H9 (cell line): ENCODE data around the gene DALRD3. TPM values are rescaled to one million over a fixed set of nuclear protein-coding genes. Genes with fewer than 3 reads are reported as not detected.

Experiments
- DNase-seq: peaks from one replicate; pipeline ENCODE4 v3.0.0-alpha.2; 2017
- H2AFZ ChIP-seq: one replicate; pipeline ENCODE4 v1.6.1; 2013; ENCODE audit warnings: mild to moderate bottlenecking, low read length, control low read depth, moderate library complexity
- H2AK5ac ChIP-seq: 2 replicates; pipeline ENCODE4 v1.6.1; 2013; ENCODE audit warnings: low read length, control low read depth, mixed read lengths; ENCODE audit not compliant: insufficient read length
- H2BK120ac ChIP-seq: one replicate; pipeline ENCODE4 v1.6.1; 2013; ENCODE audit warnings: low read depth, mild to moderate bottlenecking, low read length, control low read depth, inconsistent platforms; ENCODE audit not compliant: poor library complexity, severe bottlenecking
- H2BK12ac ChIP-seq: 2 replicates; pipeline ENCODE4 v1.6.1; 2013; ENCODE audit warnings: low read length, control low read depth, mixed read lengths, low read depth; ENCODE audit not compliant: insufficient read length
- H2BK15ac ChIP-seq: 2 replicates; pipeline ENCODE4 v1.6.1; 2013; ENCODE audit warnings: low read depth, low read length, control low read depth
- H2BK20ac ChIP-seq: one replicate; pipeline ENCODE4 v1.6.1; 2013; ENCODE audit warnings: low read depth, mild to moderate bottlenecking, low read length, control low read depth, inconsistent platforms; ENCODE audit not compliant: poor library complexity, severe bottlenecking
- H2BK5ac ChIP-seq: 2 replicates; pipeline ENCODE4 v1.6.1; 2013; ENCODE audit warnings: low read length, control low read depth, mixed read lengths; ENCODE audit not compliant: insufficient read length
- H3K14ac ChIP-seq: 2 replicates; pipeline ENCODE4 v1.6.1; 2013; ENCODE audit warnings: low read length, control low read depth; ENCODE audit not compliant: insufficient read depth
- H3K18ac ChIP-seq: 2 replicates; pipeline ENCODE4 v1.6.1; 2013; ENCODE audit warnings: low read depth, mild to moderate bottlenecking, mixed read lengths, low read length, control low read depth; ENCODE audit not compliant: insufficient read length
- H3K23ac ChIP-seq: 2 replicates; pipeline ENCODE4 v1.6.1; 2013; ENCODE audit warnings: low read length, control low read depth, mixed read lengths, low read depth; ENCODE audit not compliant: insufficient read length
- H3K23me2 ChIP-seq: 2 replicates; pipeline ENCODE4 v1.6.1; 2013; ENCODE audit warnings: low read depth, mild to moderate bottlenecking, mixed read lengths, low read length, control low read depth; ENCODE audit not compliant: insufficient read length, poor library complexity, severe bottlenecking
- H3K27ac ChIP-seq: 2 replicates; pipeline ENCODE4 v1.5.1; 2013; ENCODE audit warnings: low read length, control low read depth, mixed read lengths, low read depth; ENCODE audit not compliant: insufficient read length
- H3K27me3 ChIP-seq: 2 replicates; pipeline ENCODE4 v1.6.1; 2013; ENCODE audit warnings: low read length, control low read depth, inconsistent platforms; ENCODE audit not compliant: insufficient read depth
- H3K4ac ChIP-seq: 2 replicates; pipeline ENCODE4 v1.6.1; 2013; ENCODE audit warnings: low read depth, mild to moderate bottlenecking, control low read depth, inconsistent platforms, low read length, moderate library complexity
- H3K4me1 ChIP-seq: 2 replicates; pipeline ENCODE4 v1.6.1; 2013; ENCODE audit warnings: low read length, control low read depth, inconsistent platforms; ENCODE audit not compliant: insufficient read depth
- H3K4me2 ChIP-seq: 2 replicates; pipeline ENCODE4 v1.6.1; 2013; ENCODE audit warnings: low read length, control low read depth, mixed read lengths; ENCODE audit not compliant: insufficient read length, insufficient read depth
- H3K56ac ChIP-seq: 2 replicates; pipeline ENCODE4 v1.6.1; 2013; ENCODE audit warnings: low read depth, mild to moderate bottlenecking, mixed read lengths, low read length, control low read depth; ENCODE audit not compliant: insufficient read length
- H3K79me1 ChIP-seq: 2 replicates; pipeline ENCODE4 v1.6.1; 2013; ENCODE audit warnings: low read depth, mild to moderate bottlenecking, moderate library complexity, low read length, control low read depth, inconsistent platforms; ENCODE audit not compliant: insufficient read depth, poor library complexity, severe bottlenecking
- H3K79me2 ChIP-seq: 2 replicates; pipeline ENCODE4 v1.6.1; 2013; ENCODE audit warnings: low read length, control low read depth, inconsistent platforms; ENCODE audit not compliant: insufficient read depth
- H3K9ac ChIP-seq: 2 replicates; pipeline ENCODE4 v1.6.1; 2013; ENCODE audit warnings: low read length, control low read depth, mixed read lengths; ENCODE audit not compliant: insufficient read length; ENCODE audit errors: extremely low read depth
- H3K9me3 ChIP-seq: one replicate; pipeline ENCODE4 v1.6.1; 2013; ENCODE audit warnings: low read depth, low read length, inconsistent platforms; ENCODE audit not compliant: control insufficient read depth
- H3T11ph ChIP-seq: one replicate; pipeline ENCODE4 v1.6.1; 2013; ENCODE audit warnings: mild to moderate bottlenecking, low read length, control low read depth, inconsistent platforms
- H4K20me1 ChIP-seq: one replicate; pipeline ENCODE4 v1.6.1; 2013; ENCODE audit not compliant: control insufficient read depth, insufficient read length, insufficient read depth
- H4K5ac ChIP-seq: 2 replicates; pipeline ENCODE4 v1.6.1; 2013; ENCODE audit warnings: low read depth, mild to moderate bottlenecking, mixed read lengths, low read length, control low read depth; ENCODE audit not compliant: insufficient read length
- H4K8ac ChIP-seq: replicated peaks from 2 replicates; pipeline ENCODE4 v1.6.1; 2013; ENCODE audit warnings: low read length, control low read depth, mixed read lengths, low read depth; ENCODE audit not compliant: insufficient read length
- H4K91ac ChIP-seq: 2 replicates; pipeline ENCODE4 v1.6.1; 2013; ENCODE audit warnings: low read depth, mild to moderate bottlenecking, moderate library complexity, mixed read lengths, low read length, control low read depth; ENCODE audit not compliant: insufficient read length
- H3K27ac Mint-ChIP-seq, 3 experiments: 2 replicates in 2 of 3; 3 replicates in 1 of 3; pipeline ENCODE4 v1.8.0; 2020 to 2021; ENCODE audit warnings: mixed read lengths in 3 of 3, mild to moderate bottlenecking in 1 of 3, moderate library complexity in 1 of 3
- H3K27me3 Mint-ChIP-seq: 2 replicates; pipeline ENCODE4 v1.8.0; 2021; ENCODE audit warnings: low read depth, mild to moderate bottlenecking, moderate library complexity, mixed read lengths
- H3K36me3 Mint-ChIP-seq, 3 experiments: 2 replicates in 2 of 3; 3 replicates in 1 of 3; pipeline ENCODE4 v1.8.0; 2020 to 2021; ENCODE audit warnings: low read depth in 3 of 3, mixed read lengths in 3 of 3; ENCODE audit not compliant: insufficient read depth in 1 of 3
- H3K4me1 Mint-ChIP-seq, 2 experiments: 2 replicates each; pipeline ENCODE4 v1.8.0; 2020; ENCODE audit warnings: mixed read lengths in 2 of 2
- H3K4me3 Mint-ChIP-seq, 2 experiments: 2 replicates in 1 of 2; 3 replicates in 1 of 2; pipeline ENCODE4 v1.8.0; 2020 to 2021; ENCODE audit warnings: mild to moderate bottlenecking in 2 of 2, mixed read lengths in 2 of 2, moderate library complexity in 1 of 2
- H3K9me3 Mint-ChIP-seq, 2 experiments: 2 replicates in 1 of 2; 3 replicates in 1 of 2; pipeline ENCODE4 v1.8.0; 2020; ENCODE audit warnings: mild to moderate bottlenecking in 2 of 2, mixed read lengths in 2 of 2, moderate library complexity in 1 of 2
- WGBS: extraction: QIAGEN DNeasy Blood & Tissue Kit; methylation state at CpG from one replicate; pipeline ENCODE4 v1.1.7; 2013; ENCODE audit warnings: missing lambda C conversion rate, low lambda C conversion rate, mixed read lengths; ENCODE audit not compliant: insufficient read length; ENCODE audit errors: extremely low coverage; 5-methylcytosine and 5-hydroxymethylcytosine counted together
- total RNA-seq: library from RNA; stranded (reverse); gene quantifications from 2 replicates; pipeline ENCODE4 v1.2.1, GENCODE V29; 2021
- TF ChIP-seq, protein P1 (sequence below): fragments of 200-600 bp; sonication (generic); conservative IDR thresholded peaks from 3 replicates; pipeline ENCODE4 v1.8.0; 2021; ENCODE audit warnings: antibody characterized with exemption, mild to moderate bottlenecking

The DALRD3 gene
- total RNA-seq, 1 experiment from 2014 or later, result 32.3 TPM

DNA sequence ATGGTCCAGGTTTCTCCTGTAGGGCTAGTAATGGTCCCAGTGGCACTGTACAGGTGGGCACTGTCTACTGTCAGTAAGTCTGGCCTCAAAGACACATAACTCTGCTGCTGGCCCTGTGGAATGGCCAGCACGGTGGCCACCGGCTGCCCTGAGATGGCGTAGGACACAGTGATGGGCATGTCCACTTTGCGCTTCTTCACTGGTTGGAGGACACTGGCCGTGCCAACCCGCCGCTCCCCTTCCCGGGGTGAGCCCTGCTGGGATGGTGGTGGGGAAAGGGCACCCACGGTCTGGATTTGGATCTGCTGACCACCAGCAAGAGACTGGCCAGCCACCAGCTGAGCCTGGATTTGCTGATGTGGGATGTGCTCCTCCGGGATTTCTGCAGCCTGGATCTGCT lies 38.9 kb upstream of the DALRD3 start:
- H3K9me3 Mint-ChIP-seq, result no peaks in the 10 kb centered on the region
- H2BK120ac ChIP-seq, result no peak overlapping the region
- no peaks in the 10 kb centered on the region for H3K23me2 ChIP-seq
- DNase-seq, result no peak
- no peak overlapping the region for H3K9ac ChIP-seq
- no peak overlapping the region for H3K27ac Mint-ChIP-seq
- H4K8ac ChIP-seq, result no peak overlapping the region
- no peak overlapping the region for H3K4me3 Mint-ChIP-seq
- no peak overlapping the region for H3K27ac ChIP-seq
- no peak overlapping the region for H2AK5ac ChIP-seq
- no peak overlapping the region for H3K14ac ChIP-seq
- no peak overlapping the region for H2BK15ac ChIP-seq
- H2AFZ ChIP-seq, result no peak overlapping the region
- no peak overlapping the region for H2BK12ac ChIP-seq
- H3K4me1 ChIP-seq, result no peaks in the 10 kb centered on the region
- no peaks in the 10 kb centered on the region for H3K9me3 ChIP-seq
- H2BK5ac ChIP-seq, result no peak overlapping the region
- no peak overlapping the region for H3K18ac ChIP-seq
- no peak overlapping the region for H3K4ac ChIP-seq
- H4K5ac ChIP-seq, result no peak overlapping the region
- H2BK20ac ChIP-seq, result no peak overlapping the region
- no peak overlapping the region for H3T11ph ChIP-seq
- H3K4me2 ChIP-seq, result no peak overlapping the region
- H3K27me3 Mint-ChIP-seq, result no peaks in the 10 kb centered on the region
- H3K4me1 Mint-ChIP-seq, result no peaks in the 10 kb centered on the region
- no peak overlapping the region for H4K91ac ChIP-seq
- H3K23ac ChIP-seq, result no peak overlapping the region
- H3K36me3 Mint-ChIP-seq, result peaks cover 32 to 83% (median 58%) of the 10 kb centered on the region in 3 experiments; a peak in 6 of 7 replicates
- no peaks in the 10 kb centered on the region for H4K20me1 ChIP-seq
- no peaks in the 10 kb centered on the region for H3K27me3 ChIP-seq
- no peaks in the 10 kb centered on the region for H3K79me2 ChIP-seq
- H3K79me1 ChIP-seq, result no peaks in the 10 kb centered on the region
- TF ChIP-seq, protein P1, sequence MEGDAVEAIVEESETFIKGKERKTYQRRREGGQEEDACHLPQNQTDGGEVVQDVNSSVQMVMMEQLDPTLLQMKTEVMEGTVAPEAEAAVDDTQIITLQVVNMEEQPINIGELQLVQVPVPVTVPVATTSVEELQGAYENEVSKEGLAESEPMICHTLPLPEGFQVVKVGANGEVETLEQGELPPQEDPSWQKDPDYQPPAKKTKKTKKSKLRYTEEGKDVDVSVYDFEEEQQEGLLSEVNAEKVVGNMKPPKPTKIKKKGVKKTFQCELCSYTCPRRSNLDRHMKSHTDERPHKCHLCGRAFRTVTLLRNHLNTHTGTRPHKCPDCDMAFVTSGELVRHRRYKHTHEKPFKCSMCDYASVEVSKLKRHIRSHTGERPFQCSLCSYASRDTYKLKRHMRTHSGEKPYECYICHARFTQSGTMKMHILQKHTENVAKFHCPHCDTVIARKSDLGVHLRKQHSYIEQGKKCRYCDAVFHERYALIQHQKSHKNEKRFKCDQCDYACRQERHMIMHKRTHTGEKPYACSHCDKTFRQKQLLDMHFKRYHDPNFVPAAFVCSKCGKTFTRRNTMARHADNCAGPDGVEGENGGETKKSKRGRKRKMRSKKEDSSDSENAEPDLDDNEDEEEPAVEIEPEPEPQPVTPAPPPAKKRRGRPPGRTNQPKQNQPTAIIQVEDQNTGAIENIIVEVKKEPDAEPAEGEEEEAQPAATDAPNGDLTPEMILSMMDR, result no peak
- WGBS, result no CpG with 5 or more reads among the region's 10 CpGs
- H3K56ac ChIP-seq, result no peak overlapping the region
